WTC11 (cell line): ENCODE data around the gene MDH1. TPM values are rescaled to one million over a fixed set of nuclear protein-coding genes. Genes with fewer than 3 reads are reported as not detected.

Experiments
- total RNA-seq: library from RNA; stranded (reverse); gene quantifications from 3 replicates; pipeline ENCODE4 v1.2.3, GENCODE V29; 2021

Gene MDH1
- total RNA-seq, 1 experiment from 2014 or later: 259 TPM

Other genes starting within 250 kb of the MDH1 start
- gene WDPCP, start 486 bp upstream of the MDH1 start, total RNA-seq: 7.3 to 11.6 TPM (median 10.9 TPM) in 3 replicates